Measurements from ENCODE around the gene ZMAT5.

DNA sequence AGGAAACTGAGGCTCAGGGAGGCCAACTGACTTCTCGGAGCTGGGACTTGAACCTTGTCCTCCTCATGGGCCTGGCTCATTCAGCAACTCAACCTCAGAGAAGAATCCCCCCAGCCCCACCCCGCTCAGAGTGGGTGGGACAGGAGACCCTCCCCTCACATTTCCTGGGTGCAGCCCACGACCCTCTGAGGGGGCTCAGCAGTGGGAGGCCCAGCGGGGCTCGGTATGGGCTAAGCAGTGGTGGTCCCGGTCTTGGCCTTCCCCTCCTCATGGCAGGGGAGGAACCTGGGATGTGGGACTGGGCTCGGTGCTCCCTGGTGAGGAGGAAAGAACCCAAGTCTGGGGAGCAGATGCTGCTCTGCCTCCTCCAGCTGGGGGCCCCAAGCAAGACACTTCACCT is 61.2 kb downstream of the ZMAT5 start:
- TF ChIP-seq, protein P1, sequence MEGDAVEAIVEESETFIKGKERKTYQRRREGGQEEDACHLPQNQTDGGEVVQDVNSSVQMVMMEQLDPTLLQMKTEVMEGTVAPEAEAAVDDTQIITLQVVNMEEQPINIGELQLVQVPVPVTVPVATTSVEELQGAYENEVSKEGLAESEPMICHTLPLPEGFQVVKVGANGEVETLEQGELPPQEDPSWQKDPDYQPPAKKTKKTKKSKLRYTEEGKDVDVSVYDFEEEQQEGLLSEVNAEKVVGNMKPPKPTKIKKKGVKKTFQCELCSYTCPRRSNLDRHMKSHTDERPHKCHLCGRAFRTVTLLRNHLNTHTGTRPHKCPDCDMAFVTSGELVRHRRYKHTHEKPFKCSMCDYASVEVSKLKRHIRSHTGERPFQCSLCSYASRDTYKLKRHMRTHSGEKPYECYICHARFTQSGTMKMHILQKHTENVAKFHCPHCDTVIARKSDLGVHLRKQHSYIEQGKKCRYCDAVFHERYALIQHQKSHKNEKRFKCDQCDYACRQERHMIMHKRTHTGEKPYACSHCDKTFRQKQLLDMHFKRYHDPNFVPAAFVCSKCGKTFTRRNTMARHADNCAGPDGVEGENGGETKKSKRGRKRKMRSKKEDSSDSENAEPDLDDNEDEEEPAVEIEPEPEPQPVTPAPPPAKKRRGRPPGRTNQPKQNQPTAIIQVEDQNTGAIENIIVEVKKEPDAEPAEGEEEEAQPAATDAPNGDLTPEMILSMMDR (IDR thresholded peaks at IDR 0.05; ENCODE audit: low read length), result no peak
- no peak for TF ChIP-seq EZH2 (IDR thresholded peaks at IDR 0.05; ENCODE audit: borderline replicate concordance, low read length)

Measured in OCI-LY1 (cell line).